HCT116 (cell line): ENCODE measurements around the gene TRPM5. TPM values are rescaled to one million over a fixed set of nuclear protein-coding genes. Genes with fewer than 3 reads are reported as not detected.

Experiments
- ATAC-seq: fragments of 200-7000 bp; cut with Tn5 transposase; 2 replicates; pipeline ENCODE4 v1.9.1; 2020; ENCODE audit warnings: mild to moderate bottlenecking, moderate library complexity
- BruUV-seq: library from RNA; stranded (reverse); fragments of 400-500 nt; replicated peaks from 2 replicates; lab custom pipeline; 2021; lab: Mats Ljungman, UMichigan
- CTCF ChIA-PET: fragments of 300-600 bp; sonication (Branson Sonifier 250); formaldehyde crosslinking; loops from one replicate; lab custom pipeline; 2021; ENCODE audit warnings: antibody characterized with exemption; lab: Charles Lee
- POLR2A ChIA-PET: fragments of 300-600, 350-600 bp; sonication (Branson Sonifier 250); formaldehyde crosslinking; loops from one replicate; lab custom pipeline; 2021; ENCODE audit warnings: antibody characterized with exemption; lab: Charles Lee
- RAD21 ChIA-PET, 2 experiments: fragments of 300-600 bp; sonication (Branson Sonifier 250); formaldehyde crosslinking; loops; one replicate each; lab custom pipeline; 2023; ENCODE audit warnings: low total read pairs in 2 of 2; ENCODE audit not compliant: uncharacterized antibody in 2 of 2, unreplicated experiment in 2 of 2, low non-redundant PET in 1 of 2; lab: Charles Lee
- DNase-seq: peaks from one replicate; pipeline ENCODE4 v3.0.0-alpha.2; 2010; ENCODE audit warnings: low read depth, low spot score
- H2AFZ ChIP-seq: fragments of 200-600 bp; shearing (Covaris generic), sonication (generic); 2 replicates; pipeline ENCODE4 v1.6.1; 2017; ENCODE audit warnings: low read depth, mixed run types, mixed read lengths, antibody characterized with exemption, low read length; ENCODE audit not compliant: poor library complexity, severe bottlenecking
- H3K27ac ChIP-seq: 2 replicates; pipeline ENCODE4 v1.5.1; 2012; ENCODE audit warnings: low read depth, low read length
- H3K27me3 ChIP-seq: fragments of 200-600 bp; sonication (generic); 2 replicates; pipeline ENCODE4 v1.6.1; 2016; ENCODE audit warnings: mixed run types, low read length, mixed read lengths; ENCODE audit not compliant: insufficient read depth
- H3K36me3 ChIP-seq, 2 experiments: fragments of 200-500 bp in 1 of 2; fragments of 200-600 bp in 1 of 2; sonication (Bioruptor generic) in 1 of 2; sonication (generic) in 1 of 2; 2 replicates each; pipeline versions ENCODE4 v1.5.1 to v1.6.1; 2014 to 2016; ENCODE audit warnings: low read length in 2 of 2, inconsistent platforms in 1 of 2, mixed read lengths in 1 of 2, mixed run types in 1 of 2; ENCODE audit not compliant: insufficient read depth in 2 of 2, control insufficient read depth in 1 of 2
- H3K4me1 ChIP-seq, 2 experiments: fragments of 200-600 bp in 1 of 2; sonication (generic) in 1 of 2; 2 replicates each; pipeline versions ENCODE4 v1.5.1 to v1.6.1; 2012 to 2017; ENCODE audit warnings: low read length in 2 of 2, inconsistent platforms in 1 of 2, mild to moderate bottlenecking in 1 of 2, mixed read lengths in 1 of 2, mixed run types in 1 of 2, moderate library complexity in 1 of 2; ENCODE audit not compliant: insufficient read depth in 2 of 2, control insufficient read depth in 1 of 2
- H3K4me2 ChIP-seq: fragments of 200-600 bp; sonication (generic); 2 replicates; pipeline ENCODE4 v1.6.1; 2017; ENCODE audit warnings: mixed run types, low read length, mixed read lengths
- H3K4me3 ChIP-seq, 2 experiments: fragments of 200-600 bp in 1 of 2; sonication (generic) in 1 of 2; replicated peaks in 1 of 2; 2 replicates each; pipeline ENCODE4 v1.5.1; 2011 to 2016; ENCODE audit warnings: low read length in 2 of 2, control low read depth in 1 of 2, low read depth in 1 of 2, mild to moderate bottlenecking in 1 of 2, mixed read lengths in 1 of 2, mixed run types in 1 of 2
- H3K79me2 ChIP-seq: fragments of 200-600 bp; sonication (generic); 2 replicates; pipeline ENCODE4 v1.6.1; 2017; ENCODE audit warnings: mild to moderate bottlenecking, mixed run types, low read length, moderate library complexity, mixed read lengths; ENCODE audit not compliant: insufficient read depth
- H3K9ac ChIP-seq: fragments of 200-600 bp; sonication (generic); 2 replicates; pipeline ENCODE4 v1.6.1; 2016; ENCODE audit warnings: low read length, mixed read lengths
- H3K9me2 ChIP-seq: fragments of 200-600 bp; sonication (generic), shearing (Covaris generic); 2 replicates; pipeline ENCODE4 v1.6.1; 2017; ENCODE audit warnings: mixed run types, mild to moderate bottlenecking, moderate library complexity; ENCODE audit not compliant: insufficient read depth
- H3K9me3 ChIP-seq, 2 experiments: fragments of 200-500 bp in 1 of 2; fragments of 200-600 bp in 1 of 2; sonication (Bioruptor generic) in 1 of 2; sonication (generic) in 1 of 2; 2 replicates each; pipeline ENCODE4 v1.6.1; 2014 to 2017; ENCODE audit warnings: low read length in 2 of 2, mixed read lengths in 2 of 2, inconsistent platforms in 1 of 2, low read depth in 1 of 2, mild to moderate bottlenecking in 1 of 2, mixed run types in 1 of 2, moderate library complexity in 1 of 2; ENCODE audit not compliant: control insufficient read depth in 1 of 2, insufficient read depth in 1 of 2
- H4K20me1 ChIP-seq: fragments of 200-600 bp; sonication (generic), shearing (Covaris generic); 2 replicates; pipeline ENCODE4 v1.6.1; 2017; ENCODE audit warnings: mixed run types, mild to moderate bottlenecking, moderate library complexity; ENCODE audit not compliant: insufficient read depth
- CBX3 ChIP-seq: IDR thresholded peaks from 2 replicates; pipeline ENCODE4 v1.6.1; 2012; ENCODE audit warnings: low read depth
- EGR1 ChIP-seq: IDR thresholded peaks from 2 replicates; pipeline ENCODE4 v1.6.1; 2012; ENCODE audit warnings: low read depth
- ELF1 ChIP-seq: IDR thresholded peaks from 2 replicates; pipeline ENCODE4 v1.6.1; 2012; ENCODE audit warnings: low read depth, borderline replicate concordance
- EZH2 ChIP-seq: fragments of 200-600 bp; sonication (generic); IDR thresholded peaks from 2 replicates; pipeline ENCODE4 v1.6.1; 2017; ENCODE audit warnings: antibody characterized with exemption, mixed run types
- MAX ChIP-seq: IDR thresholded peaks from 2 replicates; pipeline ENCODE4 v1.6.1; 2012
- POLR2A ChIP-seq: IDR thresholded peaks from 2 replicates; pipeline ENCODE4 v1.7.0; 2011; ENCODE audit warnings: borderline replicate concordance; ENCODE audit not compliant: insufficient read depth, insufficient read length; ENCODE audit errors: extremely low read depth
- POLR2AphosphoS5 ChIP-seq: IDR thresholded peaks from 2 replicates; pipeline ENCODE4 v1.6.1; 2011; ENCODE audit warnings: mild to moderate bottlenecking, low read depth, low read length, moderate library complexity
- REST ChIP-seq: IDR thresholded peaks from 2 replicates; pipeline ENCODE4 v1.6.1; 2012; ENCODE audit warnings: low read depth
- SRF ChIP-seq: IDR thresholded peaks from 2 replicates; pipeline ENCODE4 v1.6.1; 2012; ENCODE audit warnings: low read depth
- TCF7L2 ChIP-seq: IDR thresholded peaks from 2 replicates; pipeline ENCODE4 v1.7.0; 2011; ENCODE audit warnings: borderline replicate concordance, inconsistent platforms; ENCODE audit not compliant: insufficient read depth, insufficient read length; ENCODE audit errors: extremely low read depth
- intact Hi-C: fragments of 100-400 bp; cut with micrococcal nuclease; formaldehyde crosslinking; loops from 2 replicates; pipeline ENCODE4 v1.10.0; 2022
- total RNA-seq: library from RNA; stranded (reverse); gene quantifications from one replicate; pipeline ENCODE4 v1.2.1, GENCODE V29; 2021; ENCODE audit not compliant: unreplicated experiment

TRPM5 gene
- total RNA-seq, 1 experiment from 2014 or later: 0.07 TPM

- Histone ChIP-seq H3K9me2 (no peaks in the 10 kb centered on the region), H3K79me2 (no peaks in the 10 kb centered on the region), H3K4me1 (no peaks in the 10 kb centered on the region), H3K27ac (no peak overlapping the region), H3K36me3 (no peaks in the 10 kb centered on the region), H3K9ac (no peak overlapping the region), H3K4me2 (no peak overlapping the region), H3K4me3 (no peak overlapping the region), H3K9me3 (no peaks in the 10 kb centered on the region), H2AFZ (no peak overlapping the region), H4K20me1 (no peaks in the 10 kb centered on the region), H3K27me3 (no peaks in the 10 kb centered on the region)
- intact Hi-C loops: no loop called here
- CTCF ChIA-PET: no interaction called here
- ATAC-seq (no peak), DNase-seq (no peak)
- no TSS peak for BruUV-seq
- TF ChIP-seq POLR2AphosphoS5 (no peak), POLR2A (no peak), TCF7L2 (no peak), CBX3 (no peak), EZH2 (no peak), SRF (no peak), REST (no peak), MAX (no peak), ELF1 (no peak), EGR1 (no peak)
- RAD21 ChIA-PET: no interaction called here
- POLR2A ChIA-PET: no interaction called here
Observed at GRCh38 chr11:2410616-2411015, 33.7 kb downstream of the TRPM5 start.
